Fibroblast of lung (primary cell): Measurements from ENCODE around the gene MACROD2. TPM values are rescaled to one million over a fixed set of nuclear protein-coding genes. Genes with fewer than 3 reads are reported as not detected.

Experiments used
- DNase-seq, 2 donors: peaks; one replicate each; pipeline versions ENCODE4 v3.0.0 to v3.0.0-alpha.2; 2010; ENCODE audit warnings: low read depth in 2 of 2
- H2AFZ ChIP-seq: 2 replicates; pipeline ENCODE4 v1.5.1; 2012; ENCODE audit warnings: low read length, control low read depth, inconsistent platforms
- H3K27ac ChIP-seq: 2 replicates; pipeline ENCODE4 v1.5.1; 2011; ENCODE audit warnings: low read length, control low read depth; ENCODE audit not compliant: insufficient read depth
- H3K27me3 ChIP-seq: 2 replicates; pipeline ENCODE4 v1.5.1; 2011; ENCODE audit warnings: mild to moderate bottlenecking, low read length; ENCODE audit not compliant: control insufficient read depth, insufficient read depth
- H3K36me3 ChIP-seq: 2 replicates; pipeline ENCODE4 v1.5.1; 2011; ENCODE audit warnings: low read length; ENCODE audit not compliant: control insufficient read depth, insufficient read depth
- H3K4me1 ChIP-seq: 2 replicates; pipeline ENCODE4 v1.5.1; 2011; ENCODE audit warnings: low read length; ENCODE audit not compliant: control insufficient read depth, insufficient read depth; ENCODE audit errors: extremely low read depth
- H3K4me2 ChIP-seq: 2 replicates; pipeline ENCODE4 v1.5.1; 2011; ENCODE audit warnings: low read length, control low read depth; ENCODE audit not compliant: insufficient read depth; ENCODE audit errors: extremely low read depth
- H3K4me3 ChIP-seq, 4 experiments: fragments of 200-600 bp in 1 of 4; sonication (generic) in 1 of 4; replicated peaks in 1 of 4; 2 replicates each; pipeline ENCODE4 v1.5.1; 2011 to 2016; ENCODE audit warnings: low read length in 4 of 4, low read depth in 3 of 4, mild to moderate bottlenecking in 3 of 4, control low read depth in 2 of 4, inconsistent platforms in 1 of 4, mixed read lengths in 1 of 4; ENCODE audit not compliant: insufficient read depth in 1 of 4; ENCODE audit errors: control extremely low read depth in 1 of 4
- H3K79me2 ChIP-seq: 2 replicates; pipeline ENCODE4 v1.5.1; 2012; ENCODE audit warnings: mild to moderate bottlenecking, low read length, inconsistent platforms; ENCODE audit not compliant: control insufficient read depth, insufficient read depth
- H3K9ac ChIP-seq: 2 replicates; pipeline ENCODE4 v1.5.1; 2011; ENCODE audit warnings: mild to moderate bottlenecking, low read length, control low read depth; ENCODE audit not compliant: insufficient read depth
- H3K9me3 ChIP-seq: 2 replicates; pipeline ENCODE4 v1.5.1; 2012; ENCODE audit warnings: low read depth, low read length; ENCODE audit not compliant: control insufficient read depth, insufficient read depth
- H4K20me1 ChIP-seq: 2 replicates; pipeline ENCODE4 v1.5.1; 2011; ENCODE audit warnings: low read length; ENCODE audit not compliant: control insufficient read depth, insufficient read depth; ENCODE audit errors: extremely low read depth
- EZH2 ChIP-seq: IDR thresholded peaks from 2 replicates; pipeline ENCODE4 v1.5.1; 2012; ENCODE audit warnings: low read length, control low read depth, mild to moderate bottlenecking; ENCODE audit errors: missing control alignments
- polyA plus RNA-seq, 2 donors: library from polyadenylated mRNA; depleted of rRNA in 1 of 2; stranded (reverse) in 1 of 2; unstranded in 1 of 2; fragments of >200 nt; gene quantifications; 2 replicates each; pipeline ENCODE4 v1.2.1, GENCODE V29; 2011 to 2012; ENCODE audit warnings: missing spikeins in 1 of 2
- total RNA-seq: library from RNA; depleted of rRNA; stranded (reverse); fragments of >200 nt; gene quantifications from 2 replicates; pipeline ENCODE4 v1.2.1, GENCODE V29; 2014
- TF ChIP-seq, protein P1 (sequence below), 2 donors: IDR thresholded peaks in 1 of 2; conservative IDR thresholded peaks in 1 of 2; 1 replicate in 1 of 2; 2 replicates in 1 of 2; pipeline ENCODE4 v1.5.1; 2011 to 2012; ENCODE audit warnings: low read length in 2 of 2, control low read depth in 1 of 2, inconsistent platforms in 1 of 2, low read depth in 1 of 2, mild to moderate bottlenecking in 1 of 2

The MACROD2 gene
- total and polyA plus RNA-seq, 2 donors (not counting 1 experiment from before 2014, with no cell fraction given), result 0.54 to 1.7 TPM

DNA sequence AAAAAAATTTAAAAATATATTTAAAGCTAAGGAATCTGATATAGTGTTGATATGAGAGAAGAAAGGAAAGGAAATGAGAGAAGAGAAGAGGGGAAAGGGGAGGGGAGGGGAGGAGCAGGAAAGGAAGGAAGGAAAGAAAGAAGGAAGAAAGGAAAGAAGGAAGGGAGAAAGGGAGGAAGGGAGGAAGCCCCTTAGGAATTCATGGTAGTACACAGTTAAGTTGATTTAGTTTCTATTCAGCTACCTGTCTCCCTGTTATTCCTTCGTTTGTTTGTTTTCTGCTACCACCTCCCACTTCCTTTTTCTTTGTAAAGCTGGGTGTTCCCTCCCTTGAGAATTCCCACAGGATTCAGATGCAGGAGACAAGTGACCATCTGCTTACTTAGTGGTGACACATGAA is 1367.5 kb downstream of the MACROD2 start:
- no peaks in the 10 kb centered on the region for H3K36me3 ChIP-seq
- no peaks in the 10 kb centered on the region for H3K9me3 ChIP-seq
- H2AFZ ChIP-seq, result no peak overlapping the region
- no peak for DNase-seq
- no peaks in the 10 kb centered on the region for H3K4me1 ChIP-seq
- H3K79me2 ChIP-seq, result no peaks in the 10 kb centered on the region
- H3K27ac ChIP-seq, result no peak overlapping the region
- no peak overlapping the region for H3K9ac ChIP-seq
- H3K4me2 ChIP-seq, result no peak overlapping the region
- TF ChIP-seq EZH2, result no peak
- TF ChIP-seq, protein P1, sequence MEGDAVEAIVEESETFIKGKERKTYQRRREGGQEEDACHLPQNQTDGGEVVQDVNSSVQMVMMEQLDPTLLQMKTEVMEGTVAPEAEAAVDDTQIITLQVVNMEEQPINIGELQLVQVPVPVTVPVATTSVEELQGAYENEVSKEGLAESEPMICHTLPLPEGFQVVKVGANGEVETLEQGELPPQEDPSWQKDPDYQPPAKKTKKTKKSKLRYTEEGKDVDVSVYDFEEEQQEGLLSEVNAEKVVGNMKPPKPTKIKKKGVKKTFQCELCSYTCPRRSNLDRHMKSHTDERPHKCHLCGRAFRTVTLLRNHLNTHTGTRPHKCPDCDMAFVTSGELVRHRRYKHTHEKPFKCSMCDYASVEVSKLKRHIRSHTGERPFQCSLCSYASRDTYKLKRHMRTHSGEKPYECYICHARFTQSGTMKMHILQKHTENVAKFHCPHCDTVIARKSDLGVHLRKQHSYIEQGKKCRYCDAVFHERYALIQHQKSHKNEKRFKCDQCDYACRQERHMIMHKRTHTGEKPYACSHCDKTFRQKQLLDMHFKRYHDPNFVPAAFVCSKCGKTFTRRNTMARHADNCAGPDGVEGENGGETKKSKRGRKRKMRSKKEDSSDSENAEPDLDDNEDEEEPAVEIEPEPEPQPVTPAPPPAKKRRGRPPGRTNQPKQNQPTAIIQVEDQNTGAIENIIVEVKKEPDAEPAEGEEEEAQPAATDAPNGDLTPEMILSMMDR (conservative IDR thresholded peaks at IDR 0.05 in 1 of 2, IDR thresholded peaks at IDR 0.05 in 1 of 2; ENCODE audit: low read depth in 1 of 2, low read length in 2 of 2), result no peak
- no peaks in the 10 kb centered on the region for H3K27me3 ChIP-seq
- no peak overlapping the region for H3K4me3 ChIP-seq
- no peaks in the 10 kb centered on the region for H4K20me1 ChIP-seq

DNA sequence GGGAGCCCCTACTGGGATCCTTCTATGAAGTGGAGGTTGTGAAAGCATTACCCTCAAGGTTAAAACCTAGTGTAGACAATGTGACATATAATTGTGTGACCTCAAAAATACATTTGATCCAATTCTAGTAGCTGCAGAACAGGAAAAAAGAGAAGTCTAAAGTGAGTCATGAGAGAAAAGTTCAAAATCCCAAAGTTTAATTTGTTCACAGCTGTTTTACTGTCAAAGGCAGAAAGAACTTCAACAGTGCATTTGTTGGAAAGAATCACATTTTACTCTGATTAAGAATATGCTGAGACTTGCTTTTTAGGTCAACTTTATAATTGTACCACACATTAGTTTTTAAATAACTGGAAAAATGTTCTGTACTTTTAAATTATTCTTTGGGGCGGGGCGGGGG is 1369.5 kb downstream of the MACROD2 start:
- no peak for DNase-seq
- Histone ChIP-seq H3K27ac (no peak overlapping the region), H3K9me3 (no peaks in the 10 kb centered on the region), H3K9ac (no peak overlapping the region), H3K4me2 (no peak overlapping the region), H2AFZ (no peak overlapping the region), H3K4me1 (no peaks in the 10 kb centered on the region), H3K4me3 (no peak overlapping the region), H3K27me3 (no peaks in the 10 kb centered on the region), H3K79me2 (no peaks in the 10 kb centered on the region), H3K36me3 (no peaks in the 10 kb centered on the region), H4K20me1 (no peaks in the 10 kb centered on the region)
- no peak for TF ChIP-seq EZH2
- TF ChIP-seq, protein P1 (conservative IDR thresholded peaks at IDR 0.05 in 1 of 2, IDR thresholded peaks at IDR 0.05 in 1 of 2; ENCODE audit: low read depth in 1 of 2, low read length in 2 of 2), result no peak

DNA sequence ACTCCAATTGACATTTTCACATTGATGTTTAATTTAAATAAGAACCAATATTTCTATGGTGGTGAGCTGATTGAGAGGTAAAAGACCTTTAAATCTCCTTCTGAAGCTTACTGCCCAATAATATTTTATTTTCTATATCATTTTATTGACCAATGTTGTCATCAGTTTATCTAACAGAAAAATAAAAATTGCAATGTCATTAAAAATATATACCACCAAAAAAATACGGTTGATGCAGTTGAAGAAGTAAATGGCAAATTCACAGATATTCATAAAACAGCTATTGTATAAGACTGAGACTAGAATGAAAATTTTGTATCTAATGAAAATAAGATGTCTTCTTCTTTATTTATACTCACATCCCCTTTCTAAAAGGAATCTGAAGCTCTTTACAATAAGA is 1375.1 kb downstream of the MACROD2 start:
- TF ChIP-seq EZH2, result no peak
- TF ChIP-seq, protein P1 (conservative IDR thresholded peaks at IDR 0.05 in 1 of 2, IDR thresholded peaks at IDR 0.05 in 1 of 2; ENCODE audit: low read depth in 1 of 2, low read length in 2 of 2), result no peak

More for the DNA sequence above, 1375.1 kb downstream of the MACROD2 start:
- Histone ChIP-seq H3K79me2 (no peaks in the 10 kb centered on the region), H3K4me1 (no peaks in the 10 kb centered on the region), H4K20me1 (no peaks in the 10 kb centered on the region), H3K4me3 (no peak overlapping the region), H3K9ac (no peak overlapping the region), H3K9me3 (no peaks in the 10 kb centered on the region), H2AFZ (no peak overlapping the region), H3K27me3 (no peaks in the 10 kb centered on the region), H3K27ac (no peak overlapping the region), H3K36me3 (no peaks in the 10 kb centered on the region), H3K4me2 (no peak overlapping the region)
- DNase-seq, result no peak
